A549 treated with CORT108297 at 1 μM for 4 hours (cell line): Measurements from ENCODE around the gene ZNF681. TPM values are rescaled to one million over a fixed set of nuclear protein-coding genes. Genes with fewer than 3 reads are reported as not detected.

Experiments used
- total RNA-seq: library from RNA; stranded (reverse); fragments of 200-300 nt; extraction: Qiagen RNA extraction; gene quantifications from 5 replicates; pipeline ENCODE4 v1.2.3, GENCODE V29; 2022

The ZNF681 gene
- not detected in 5 replicates for total RNA-seq

DNA sequence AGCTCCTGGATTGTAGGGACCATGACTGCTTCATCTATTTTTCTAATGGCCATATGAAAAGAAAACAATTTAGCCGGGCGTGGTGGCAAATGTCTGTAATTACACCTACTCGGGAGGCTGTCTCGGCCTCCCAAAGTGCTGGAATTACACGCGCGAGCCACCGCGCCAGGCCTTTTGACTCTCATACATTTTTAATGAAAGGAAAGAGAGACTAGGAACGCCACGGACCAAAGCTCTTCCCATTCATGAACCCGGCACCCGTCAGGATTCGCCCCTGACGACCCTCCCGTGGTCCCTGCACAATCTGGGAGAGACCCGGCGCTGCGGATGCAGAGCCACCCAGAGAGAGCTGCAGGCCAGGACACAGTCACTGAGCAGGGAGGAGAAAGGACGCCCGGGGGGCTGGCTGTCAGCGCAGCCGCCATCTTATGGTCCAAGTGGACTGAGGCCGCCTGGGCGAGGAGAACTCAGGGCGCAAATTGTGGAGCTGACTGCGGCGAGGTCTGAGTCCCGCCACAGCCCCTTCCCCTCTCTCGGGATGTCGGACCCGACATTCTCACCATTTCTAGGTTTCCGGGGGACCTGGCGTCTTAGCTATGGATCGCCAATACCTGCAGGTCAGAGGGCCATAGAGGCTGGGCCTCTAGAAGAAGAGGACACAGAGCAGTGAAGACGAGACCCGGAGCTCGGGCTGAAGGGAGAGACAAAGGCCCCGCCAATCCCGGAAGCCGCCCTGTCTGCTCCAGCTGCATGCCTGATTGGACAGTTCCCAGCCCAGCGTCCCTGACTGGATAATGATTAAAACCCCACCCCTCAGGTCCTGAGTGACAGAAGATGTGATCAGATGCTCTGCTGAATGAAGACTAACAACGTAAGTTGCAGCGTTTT lies at the start of gene ZNF681:
TSS of gene ZNF681 (minus strand) at position 705 of the 888 bp plus-strand sequence. CDS start at position 563, 142 bp downstream.

Other genes starting within 250 kb of the ZNF681 start
- gene ZNF675, start 71.7 kb downstream of the ZNF681 start, total RNA-seq = 2.5 to 3.8 TPM (median 3.1 TPM) in 5 replicates
- gene ZNF726, start 156.0 kb upstream of the ZNF681 start, total RNA-seq = 0.34 to 0.61 TPM (median 0.54 TPM) in 5 replicates